ENCODE results near the gene TM6SF1. TPM values are rescaled to one million over a fixed set of nuclear protein-coding genes. Genes with fewer than 3 reads are reported as not detected.
"Not testable (repeated sequence)": the region's sequence is repeated elsewhere in the genome, so short reads cannot be mapped to it uniquely, and the experiment has no call there.

Gene TM6SF1
- total RNA-seq, result 1 to 10 TPM; 2.1 to 2.6 TPM

DNA sequence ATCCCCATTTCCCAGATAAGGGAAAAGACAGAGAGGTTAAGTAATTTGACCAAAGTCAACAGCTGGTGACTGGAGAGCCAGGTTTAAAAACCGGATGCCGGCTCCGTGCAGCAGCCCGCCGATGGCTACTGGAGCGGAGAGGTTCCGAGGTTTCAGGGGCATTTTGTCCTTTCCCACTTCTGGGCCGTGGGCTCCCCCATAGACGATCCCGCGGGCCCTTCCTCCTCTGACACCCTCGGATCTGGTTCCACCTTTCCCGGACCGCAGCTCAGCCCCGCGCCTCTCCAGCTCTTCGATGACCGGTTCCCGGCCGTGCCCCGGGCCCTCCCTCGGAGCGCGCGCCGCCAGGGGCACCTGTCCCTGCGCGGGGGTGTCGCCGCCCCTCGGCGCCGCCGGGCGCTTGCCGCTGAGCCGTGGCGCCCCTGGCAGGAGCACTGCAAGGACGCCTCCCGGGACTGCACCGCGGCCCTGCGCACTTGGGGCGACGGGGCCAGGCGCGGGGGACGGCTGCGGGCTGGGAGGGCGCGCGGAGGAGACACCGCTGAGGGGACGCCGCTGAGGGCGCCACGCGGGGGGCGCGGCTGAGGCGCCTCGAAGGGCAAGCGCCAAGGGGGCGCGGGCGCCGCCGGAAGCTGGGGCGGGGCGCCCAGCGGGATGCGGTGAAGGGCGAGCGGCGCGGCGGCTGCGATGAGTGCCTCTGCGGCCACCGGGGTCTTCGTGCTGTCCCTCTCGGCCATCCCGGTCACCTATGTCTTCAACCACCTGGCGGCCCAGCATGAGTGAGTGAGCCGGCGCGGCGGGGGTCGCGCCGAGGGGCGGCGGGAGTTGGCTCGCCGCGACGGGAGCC is at the start of gene TM6SF1:
Gene TM6SF1 (plus strand): TSS at position 652 of the 847 bp plus-strand sequence. CDS start 36 bp downstream, at position 688.
- ChIA-PET CTCF (no interaction called here), POLR2A (no interaction called here)

DNA sequence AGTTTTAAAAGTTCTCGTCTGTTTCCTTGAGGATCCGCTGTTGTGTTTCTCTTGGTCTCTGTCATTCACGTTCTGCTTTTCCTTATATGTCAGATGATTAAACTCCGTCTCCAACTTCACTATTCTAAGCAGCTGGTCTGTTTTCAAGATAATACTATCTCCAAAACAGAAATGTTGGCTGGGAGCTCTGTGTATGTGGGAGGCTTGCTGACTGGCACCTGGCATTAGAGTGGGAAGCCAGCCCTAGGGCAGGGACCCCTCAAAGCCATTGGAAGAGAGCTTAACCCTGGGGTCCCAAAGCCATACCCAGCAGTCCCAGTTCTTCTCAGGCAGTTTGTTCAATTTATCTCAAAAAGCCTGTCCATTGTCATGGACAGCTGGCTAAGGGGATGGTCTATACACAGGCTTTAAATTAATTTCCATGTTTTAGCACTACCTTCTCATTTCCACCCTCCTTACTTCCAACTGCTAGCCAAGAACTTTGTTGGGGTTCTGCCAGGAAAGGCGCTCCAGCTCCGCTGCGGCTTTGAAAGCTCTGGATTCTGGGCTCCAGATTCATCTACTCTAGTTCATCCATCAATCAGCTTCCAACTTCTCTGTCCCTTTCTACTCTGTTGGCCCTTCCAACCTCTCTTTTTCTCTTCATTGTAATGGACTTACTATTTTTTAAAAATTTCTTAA is 49.6 kb upstream of the TM6SF1 start:
- POLR2A ChIA-PET, result no interaction called here
- CTCF ChIA-PET, result no interaction called here

DNA sequence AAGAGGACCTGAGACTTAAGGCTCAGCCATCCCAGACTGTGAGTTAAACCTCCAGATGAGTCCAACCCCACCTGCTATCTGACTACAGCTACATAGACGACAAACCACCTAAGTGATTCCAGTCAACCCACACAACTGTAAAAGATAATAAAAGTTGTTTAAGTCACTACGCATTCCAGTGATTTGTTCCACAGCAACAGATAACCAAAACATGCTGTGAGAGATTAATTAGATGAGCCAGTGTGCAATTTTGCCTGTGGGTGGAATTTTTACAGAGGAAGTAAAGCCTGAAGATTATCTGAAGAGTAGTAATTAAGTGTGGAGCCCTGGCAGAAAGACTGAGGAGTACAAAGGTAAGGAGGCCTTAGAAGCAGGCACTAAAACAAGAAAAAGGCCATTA is 45.8 kb upstream of the TM6SF1 start:
- ChIA-PET CTCF (interaction anchor here (1.4 kb wide), 1 partner anchor 12 kb away, joined by 4 read pairs; no protein-coding TSS in a partner anchor), POLR2A (no interaction called here)

DNA sequence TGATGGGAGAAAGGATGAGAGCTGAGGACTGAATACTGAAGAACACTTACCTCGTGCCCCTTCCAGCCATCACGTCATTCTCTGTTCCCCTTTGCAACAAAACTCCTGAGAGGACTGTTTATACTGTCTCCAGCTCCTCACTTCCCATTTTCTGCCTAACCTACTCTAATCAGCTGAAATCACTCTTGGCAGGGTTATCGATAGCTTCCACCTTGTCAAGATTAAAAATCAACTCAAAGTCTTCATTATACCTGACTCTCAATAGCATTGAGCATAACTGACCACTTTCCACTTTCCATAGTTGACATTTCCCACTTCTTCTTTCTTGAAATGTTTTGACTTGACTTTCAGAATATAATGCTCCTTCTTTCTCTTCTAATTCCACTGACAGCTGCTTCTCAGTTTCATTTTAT is 44.7 kb upstream of the TM6SF1 start:
- ChIA-PET POLR2A (no interaction called here), CTCF (no interaction called here)

DNA sequence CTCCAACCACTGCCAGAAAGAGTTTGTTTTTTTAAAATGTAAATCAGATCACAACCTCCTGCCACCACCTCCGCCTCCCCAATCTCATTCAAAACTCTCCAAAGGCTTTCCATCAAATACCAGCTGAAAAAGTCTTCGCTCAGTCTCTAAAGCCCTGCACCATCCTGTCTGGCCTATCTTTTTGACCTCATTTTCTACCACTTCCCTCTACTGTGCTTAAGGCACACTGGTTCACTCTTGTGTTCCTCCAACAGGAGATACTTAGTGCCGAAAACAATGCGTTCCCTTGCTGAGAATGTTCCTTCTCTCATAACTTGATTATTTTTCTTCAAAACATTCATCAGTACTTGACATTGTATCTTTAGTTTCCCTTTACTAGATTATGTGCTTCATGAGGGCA is 43.9 kb upstream of the TM6SF1 start:
- CTCF ChIA-PET, result no interaction called here
- POLR2A ChIA-PET, result no interaction called here

DNA sequence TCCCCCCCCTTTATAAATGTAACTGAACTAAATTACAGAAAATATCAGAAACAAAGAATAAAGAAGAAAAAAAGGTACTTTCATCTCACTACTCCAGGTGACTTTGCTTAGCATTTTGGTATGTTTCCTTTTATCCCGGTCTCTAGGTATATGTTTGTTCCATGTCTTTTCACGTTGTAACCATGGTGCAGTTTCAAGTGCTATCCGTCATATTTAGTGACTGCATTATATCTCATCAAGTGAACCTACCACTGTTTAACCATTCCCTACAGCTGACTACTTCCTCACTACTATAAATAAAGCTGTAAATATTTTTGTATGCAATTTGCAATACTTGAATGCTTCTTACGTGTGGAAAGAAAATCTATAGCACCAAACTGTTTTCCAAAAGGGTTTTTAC is 42.6 kb upstream of the TM6SF1 start:
- ChIA-PET CTCF (interaction anchor here (0.8 kb wide), 1 partner anchor 54 kb away, joined by 5 read pairs; the partner anchor contains the start of gene C15orf40), POLR2A (no interaction called here)

DNA sequence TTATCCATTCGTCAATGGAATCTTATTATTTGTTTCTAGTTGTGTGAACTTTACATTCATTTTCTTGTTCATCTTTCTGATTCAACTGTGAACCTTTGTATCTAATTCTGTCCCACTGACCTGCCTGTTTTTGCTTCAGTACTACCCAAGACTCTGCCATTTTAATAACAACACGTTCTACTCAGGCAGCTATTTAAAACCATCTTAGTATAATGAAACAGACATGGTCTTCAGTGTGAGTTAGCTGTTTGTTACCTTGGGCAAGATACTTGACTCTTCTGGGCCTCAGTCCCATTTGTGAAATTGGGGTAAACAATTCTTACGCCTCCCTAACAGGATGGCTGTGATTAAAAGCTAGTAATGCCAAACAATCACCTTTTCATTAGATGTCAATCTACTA is 42.0 kb upstream of the TM6SF1 start:
- POLR2A ChIA-PET, result no interaction called here
- CTCF ChIA-PET, result interaction anchor here (0.8 kb wide), 1 partner anchor 55 kb away, joined by 5 read pairs; the partner anchor contains the start of gene C15orf40

DNA sequence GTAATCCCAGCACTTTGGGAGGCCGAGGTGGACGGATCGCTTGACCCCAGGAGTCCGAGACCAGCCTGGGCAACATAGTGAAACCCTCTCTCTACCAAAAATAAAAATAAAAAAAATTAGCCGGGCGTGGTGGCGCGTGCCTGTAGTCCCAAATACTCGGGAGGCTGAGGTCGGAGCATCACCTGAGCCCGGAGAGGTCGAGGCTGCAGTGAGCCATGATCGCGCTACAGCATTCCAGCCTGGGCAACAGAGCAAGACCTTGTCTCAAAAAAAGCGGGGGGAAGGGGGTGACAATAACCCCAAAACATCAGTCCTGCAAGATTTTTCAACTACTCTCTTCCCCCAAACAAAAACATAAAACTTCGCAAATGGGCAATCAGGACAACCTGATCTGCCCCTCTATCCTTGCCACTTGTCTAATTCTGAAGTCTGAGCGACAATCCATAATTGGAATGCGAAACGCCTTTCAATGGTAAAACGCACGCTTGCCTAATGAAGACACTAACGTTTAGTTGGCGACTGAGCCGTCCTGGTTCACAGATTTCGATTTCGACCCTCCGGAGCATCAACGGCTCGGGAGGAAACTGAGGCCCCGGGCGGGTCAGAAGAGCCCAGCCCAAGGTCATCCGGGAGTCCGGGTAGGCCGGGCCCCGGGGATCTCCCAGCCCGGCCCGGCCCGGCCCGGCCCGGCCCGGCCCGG is 41.3 kb upstream of the TM6SF1 start:
- POLR2A ChIA-PET, result interaction anchor here (1.0 kb wide), 1 partner anchor 526 kb away, joined by 3 read pairs; the partner anchor contains the start of gene RPS17
- CTCF ChIA-PET, result interaction anchor here (0.8 to 1.4 kb wide), 3 partner anchors 15 to 261 kb away, joined by 3 to 4 read pairs (median 3); partner anchors contain the start of gene C15orf40

DNA sequence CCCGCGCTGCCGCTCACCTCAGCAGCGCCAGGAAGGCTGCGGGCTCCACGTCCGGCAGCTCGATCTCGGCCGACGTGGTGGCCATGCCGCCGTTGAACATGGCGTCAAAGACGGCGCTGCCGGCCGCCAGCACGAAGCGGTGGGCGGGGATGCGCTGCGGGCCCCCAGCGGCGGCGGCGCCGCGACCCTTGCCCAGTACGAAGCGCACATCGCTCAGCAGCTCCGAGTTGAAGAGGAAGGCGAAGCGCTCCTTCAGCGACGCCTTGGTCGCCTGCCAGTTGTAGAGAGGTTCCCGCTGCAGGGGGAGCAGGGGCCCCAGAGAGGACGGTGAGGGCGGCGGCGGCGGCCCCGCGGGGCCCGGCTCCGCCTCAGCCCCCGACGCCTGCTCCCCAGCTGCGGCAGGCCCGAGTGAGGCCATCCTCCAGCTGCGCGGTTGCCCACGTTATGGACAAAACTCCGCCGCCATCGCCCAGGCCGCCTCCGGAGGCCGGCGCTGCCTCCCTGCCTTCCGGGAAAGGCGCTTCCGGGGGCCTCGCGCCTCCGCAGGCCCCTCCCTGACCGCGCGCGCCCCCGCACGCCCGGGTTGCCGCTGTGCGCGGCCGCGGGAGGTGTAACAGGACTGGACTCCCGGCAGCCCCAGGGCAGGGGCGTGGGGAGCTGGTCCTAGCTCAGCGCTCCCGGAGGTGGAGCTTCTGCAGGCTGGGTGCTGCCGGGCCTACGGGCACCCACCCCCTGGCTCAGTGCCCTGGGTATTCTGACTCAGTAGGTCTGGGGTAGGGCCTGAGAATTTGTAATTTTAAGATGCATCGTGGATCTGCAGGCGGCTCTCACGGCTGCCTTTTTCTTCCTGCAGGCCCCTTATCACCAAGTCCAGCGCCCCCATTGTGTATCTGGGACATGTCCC is 40.5 kb upstream of the TM6SF1 start, which contains the start of gene BTBD1:
Gene BTBD1 (minus strand): TSS at position 519 of the 904 bp plus-strand sequence. CDS start 101 bp downstream, at position 418.
- ChIA-PET POLR2A (interaction anchor here (0.6 to 1.0 kb wide), 5 partner anchors 81 to 1768 kb away, joined by 3 read pairs; partner anchors contain the start of genes RAMAC and RPS17), CTCF (interaction anchor here (0.8 to 1.4 kb wide), 3 partner anchors 16 to 262 kb away, joined by 3 to 4 read pairs (median 3); partner anchors contain the start of gene C15orf40)

DNA sequence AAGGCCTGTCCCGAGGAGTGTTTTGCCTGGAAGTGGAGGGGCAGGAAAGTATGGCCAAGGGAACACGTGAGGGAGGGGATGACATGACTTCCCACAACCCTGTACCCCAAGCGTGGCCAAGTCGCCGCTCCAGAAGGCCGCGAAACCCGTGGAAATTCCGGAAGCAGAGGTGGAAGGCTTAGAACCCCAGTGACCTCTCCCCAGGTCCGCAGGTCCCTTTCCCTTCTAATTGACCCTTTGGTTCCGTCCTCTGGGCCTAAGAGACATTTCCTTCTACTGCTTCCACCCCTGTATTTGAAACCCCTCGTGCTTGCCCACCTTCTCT is 39.8 kb upstream of the TM6SF1 start:
- ChIA-PET POLR2A (interaction anchor here (0.6 to 1.0 kb wide), 5 partner anchors 82 to 1768 kb away, joined by 3 read pairs; partner anchors contain the start of genes RAMAC and RPS17), CTCF (interaction anchor here (1.4 kb wide), 1 partner anchor 56 kb away, joined by 4 read pairs; the partner anchor contains the start of gene C15orf40)

DNA sequence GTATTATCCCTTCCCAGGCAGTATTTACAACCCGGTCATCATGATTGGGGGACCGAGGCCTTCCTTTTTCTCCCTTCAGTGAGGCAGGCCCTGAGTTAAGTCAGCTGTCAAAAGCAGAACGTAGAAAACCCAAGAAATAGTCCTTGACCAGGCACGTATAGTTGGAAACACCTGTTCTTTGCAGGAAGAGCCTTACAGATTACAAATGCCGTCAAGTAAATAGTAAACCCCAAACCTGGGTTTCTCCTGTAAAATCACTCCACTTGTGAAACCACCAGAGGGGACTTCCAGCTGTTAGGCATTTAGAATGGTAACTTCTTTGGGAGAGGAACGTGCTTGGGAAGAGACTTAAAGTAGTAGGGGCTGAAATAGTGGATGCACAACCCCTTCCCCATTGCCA is 39.4 kb upstream of the TM6SF1 start:
- ChIA-PET CTCF (no interaction called here), POLR2A (no interaction called here)

DNA sequence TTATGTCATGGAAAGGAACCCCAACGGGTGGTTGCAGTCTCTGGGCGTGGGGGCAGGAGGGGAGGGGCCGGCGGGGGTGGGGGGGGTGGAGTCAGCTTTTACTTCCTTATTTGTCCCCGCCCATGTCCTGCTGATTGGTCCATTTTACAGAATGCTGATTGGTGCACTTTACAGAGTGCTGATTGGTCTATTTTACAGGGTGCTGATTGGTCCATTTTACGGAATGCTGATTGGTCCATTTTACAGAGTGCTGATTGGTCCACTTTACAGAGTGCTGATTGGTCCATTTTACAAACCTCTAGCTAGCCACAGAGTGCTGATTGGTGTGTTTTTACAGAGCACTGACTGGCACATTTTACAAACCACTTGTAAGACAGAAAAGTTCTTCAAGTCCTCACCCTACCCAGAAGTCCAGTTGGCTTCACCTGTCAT is 38.2 kb upstream of the TM6SF1 start:
- POLR2A ChIA-PET, result interaction anchor here (0.7 kb wide), 1 partner anchor 42 kb away, joined by 4 read pairs; no protein-coding TSS in a partner anchor
- CTCF ChIA-PET, result not testable (repeated sequence)

DNA sequence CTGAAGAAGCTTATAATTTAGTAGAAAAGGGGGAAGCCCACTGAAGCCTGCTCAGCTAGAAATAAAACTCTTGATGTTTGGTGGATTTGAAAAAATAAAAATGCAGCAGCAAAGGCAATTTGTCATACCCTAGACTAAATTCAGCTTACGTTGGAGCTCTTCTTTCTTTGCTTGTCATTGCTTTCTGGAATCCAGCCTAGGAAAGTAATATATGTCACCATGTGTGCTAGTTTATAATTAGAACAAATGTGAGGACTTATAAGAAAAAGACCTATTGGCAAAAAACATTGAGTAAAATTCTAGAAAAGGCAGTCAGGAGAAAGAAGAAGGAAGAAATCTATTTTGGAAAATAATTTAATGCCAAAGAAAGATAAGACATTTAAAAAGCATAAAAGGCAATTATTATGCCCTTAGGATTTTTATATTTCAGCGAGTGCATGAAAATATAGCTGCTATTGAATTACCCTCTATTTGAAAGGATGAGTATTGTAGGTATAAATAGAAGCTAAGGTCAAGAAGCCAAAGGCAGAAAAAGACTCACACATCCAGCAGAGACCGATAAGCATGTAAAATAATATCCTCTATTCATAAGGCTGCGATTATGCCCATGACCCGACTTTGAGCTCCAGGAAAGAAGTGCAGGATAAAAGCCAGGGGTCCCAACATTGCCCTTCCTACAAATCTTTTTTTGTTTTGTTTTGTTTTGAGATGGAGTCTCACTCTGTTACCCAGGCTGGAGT is 29.8 kb upstream of the TM6SF1 start:
- CTCF ChIA-PET, result no interaction called here
- POLR2A ChIA-PET, result no interaction called here

DNA sequence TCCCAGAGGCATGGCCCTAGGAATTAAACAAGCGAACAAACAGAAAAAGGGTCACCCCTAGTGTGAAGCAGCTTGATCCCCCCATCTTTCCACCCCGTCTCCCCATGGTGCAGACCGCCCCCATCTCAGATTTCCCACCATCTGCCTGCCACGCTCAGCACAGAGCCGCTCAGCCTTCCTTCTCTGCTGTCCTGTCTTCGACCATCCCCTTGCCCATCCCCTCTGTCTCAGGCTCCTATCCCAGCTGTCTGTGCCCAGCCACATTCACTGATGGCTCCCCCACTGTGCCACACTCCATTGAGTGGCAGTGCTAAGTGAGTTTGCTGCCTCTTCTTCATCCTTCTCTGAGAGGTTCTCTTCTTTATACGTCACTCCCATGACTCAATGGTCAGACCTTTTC is 28.7 kb upstream of the TM6SF1 start:
- CTCF ChIA-PET, result no interaction called here
- POLR2A ChIA-PET, result no interaction called here

DNA sequence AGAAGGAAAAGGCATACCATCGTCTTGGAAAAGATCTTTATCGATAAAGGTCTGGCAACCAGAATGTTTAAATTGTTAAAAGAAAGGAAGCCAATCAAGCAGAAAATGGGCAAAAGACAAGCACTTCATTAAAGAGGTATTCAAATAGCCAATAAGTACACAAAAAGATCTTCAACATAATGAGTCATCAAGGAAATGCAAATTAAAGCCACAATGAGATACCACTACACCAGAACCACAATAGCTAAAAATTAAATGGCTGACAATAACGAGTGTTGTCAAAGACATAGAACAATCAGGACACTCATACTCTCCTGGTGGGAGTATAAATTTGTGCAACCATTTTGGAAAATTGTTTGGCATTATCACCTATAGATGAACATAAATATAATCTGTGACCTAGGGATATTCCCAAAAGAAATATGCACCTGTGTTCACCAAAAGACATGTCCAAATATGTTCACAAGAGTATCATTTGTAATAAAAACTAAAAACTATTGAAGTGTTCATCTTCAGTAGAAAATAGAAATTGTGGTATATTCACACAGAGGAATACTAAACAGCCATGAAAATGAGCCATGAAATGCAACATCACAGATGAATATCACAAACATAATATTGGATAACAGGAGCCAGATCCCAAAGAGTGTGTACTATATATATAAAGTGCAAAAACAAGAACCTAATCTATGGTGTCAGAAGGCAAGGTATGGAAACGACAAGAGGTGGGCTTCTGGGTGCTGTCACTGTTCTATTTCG is 26.0 kb upstream of the TM6SF1 start:
- ChIA-PET POLR2A (no interaction called here), CTCF (no interaction called here)

DNA sequence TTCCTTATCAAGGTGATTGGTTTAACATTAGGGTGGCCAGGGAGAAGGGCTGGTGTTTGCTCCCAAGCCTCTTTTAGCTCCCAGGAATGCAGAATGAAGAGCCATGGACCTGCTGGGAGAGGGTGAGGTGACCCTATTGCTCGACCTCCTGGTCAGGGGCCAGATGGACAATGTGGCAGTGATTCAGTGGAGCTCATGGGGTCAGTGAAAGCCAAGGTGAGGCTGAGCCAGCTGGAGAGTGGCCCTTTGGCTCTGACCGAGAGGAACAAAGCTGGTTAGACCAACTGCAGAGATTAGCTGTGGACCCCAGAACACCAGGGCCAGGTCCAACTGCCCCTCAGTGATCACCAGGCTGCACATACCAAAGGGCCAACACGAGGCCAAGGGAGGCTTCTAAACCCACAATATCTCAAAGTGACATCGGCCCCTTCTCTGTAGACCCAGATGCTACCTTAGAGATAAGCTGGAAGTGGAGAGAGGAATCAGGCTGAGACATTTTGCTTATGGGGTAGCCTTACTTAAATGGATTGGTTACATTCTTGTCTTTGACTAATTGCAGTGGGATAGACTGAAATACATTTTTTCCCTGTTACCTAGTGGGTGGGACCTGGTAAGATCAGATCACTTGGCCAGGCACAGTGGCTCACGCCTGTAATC is 24.6 kb upstream of the TM6SF1 start:
- CTCF ChIA-PET, result interaction anchor here (0.6 kb wide), 2 partner anchors 9 to 11 kb away, joined by 3 read pairs; no protein-coding TSS in a partner anchor
- POLR2A ChIA-PET, result no interaction called here

DNA sequence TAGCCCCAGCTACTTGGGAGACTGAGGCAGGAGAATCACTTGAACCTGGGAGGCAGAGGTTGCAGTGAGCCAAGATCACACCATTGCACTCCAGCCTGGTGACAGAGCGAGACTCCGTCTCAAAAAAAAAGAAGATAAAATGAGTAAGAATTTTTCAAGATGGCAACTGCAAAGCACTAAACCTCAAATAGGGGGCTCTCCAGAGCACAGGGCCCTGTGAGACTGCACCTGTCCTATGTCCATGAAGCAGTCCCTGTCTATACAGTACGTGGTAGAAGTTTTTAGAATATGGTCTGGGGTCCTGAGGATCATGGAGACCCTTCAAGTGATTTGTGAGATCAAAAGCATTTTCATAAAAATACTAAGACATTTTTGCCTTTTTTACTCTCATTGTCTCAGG is 22.0 kb upstream of the TM6SF1 start:
- POLR2A ChIA-PET, CTCF ChIA-PET: not testable (repeated sequence)
